SU-DHL-6 (cell line): ENCODE results near the gene TMEM60.

Source experiments
- H2AFZ ChIP-seq: fragments of 200-600 bp; sonication (generic); 2 replicates; pipeline ENCODE4 v1.6.1; 2014; ENCODE audit warnings: low read depth, mild to moderate bottlenecking, moderate library complexity, mixed read lengths, antibody characterized with exemption, low read length; ENCODE audit not compliant: severe bottlenecking
- H3F3A ChIP-seq: fragments of 200-600 bp; shearing (Covaris generic); 2 replicates; pipeline ENCODE4 v1.6.0; 2016; ENCODE audit warnings: antibody characterized with exemption, mild to moderate bottlenecking; ENCODE audit not compliant: insufficient read depth
- H3K27ac ChIP-seq: fragments of 200-600 bp; sonication (generic); 2 replicates; pipeline ENCODE4 v1.5.1; 2016; ENCODE audit warnings: low read depth, mild to moderate bottlenecking, low read length, moderate library complexity, mixed read lengths
- H3K27me3 ChIP-seq: fragments of 200-600 bp; sonication (generic), shearing (Covaris generic); 2 replicates; pipeline ENCODE4 v1.6.0; 2014; ENCODE audit warnings: mild to moderate bottlenecking, low read length
- H3K36me3 ChIP-seq: fragments of 200-600 bp; sonication (generic); 2 replicates; pipeline ENCODE4 v1.6.1; 2014; ENCODE audit warnings: mild to moderate bottlenecking, low read length, mixed read lengths
- H3K4me2 ChIP-seq: fragments of 300-600, 200-600 bp; shearing (Covaris generic), sonication (generic); 2 replicates; pipeline ENCODE4 v1.6.0; 2014; ENCODE audit warnings: low read length, low read depth, mild to moderate bottlenecking; ENCODE audit not compliant: poor library complexity, severe bottlenecking
- H3K4me3 ChIP-seq: fragments of 200-600 bp; sonication (generic); 2 replicates; pipeline ENCODE4 v1.5.1; 2014; ENCODE audit warnings: antibody characterized with exemption, low read length, mild to moderate bottlenecking, mixed read lengths; ENCODE audit not compliant: insufficient read depth, poor library complexity, severe bottlenecking
- H3K79me2 ChIP-seq: fragments of 200-600 bp; sonication (generic); 2 replicates; pipeline ENCODE4 v1.6.1; 2014; ENCODE audit warnings: mild to moderate bottlenecking, low read length, moderate library complexity; ENCODE audit not compliant: insufficient read depth
- H3K9ac ChIP-seq: fragments of 200-600 bp; sonication (generic); 2 replicates; pipeline ENCODE4 v1.7.0; 2014; ENCODE audit warnings: mild to moderate bottlenecking, low read length
- H3K9me2 ChIP-seq: fragments of 200-600 bp; sonication (generic); replicated peaks from 2 replicates; pipeline ENCODE4 v1.6.1; 2014; ENCODE audit warnings: low read length; ENCODE audit not compliant: insufficient read depth
- H3K9me3 ChIP-seq: fragments of 200-600 bp; sonication (generic); 2 replicates; pipeline ENCODE4 v1.6.1; 2014; ENCODE audit warnings: low read length, mixed read lengths; ENCODE audit not compliant: insufficient read depth
- H4K20me1 ChIP-seq: fragments of 200-600 bp; sonication (generic); 2 replicates; pipeline ENCODE4 v1.6.1; 2014; ENCODE audit warnings: low read depth, mild to moderate bottlenecking, antibody characterized with exemption, low read length, moderate library complexity, mixed read lengths
- CTCF ChIP-seq: fragments of 200-600 bp; sonication (generic); IDR thresholded peaks from one replicate; pipeline ENCODE4 v1.5.1; 2017; ENCODE audit warnings: antibody characterized with exemption, mild to moderate bottlenecking, low read length, moderate library complexity; ENCODE audit not compliant: insufficient read depth, poor library complexity, severe bottlenecking
- EZH2phosphoT487 ChIP-seq: fragments of 200-600 bp; sonication (generic), shearing (Covaris generic); conservative IDR thresholded peaks from 2 replicates; pipeline ENCODE4 v1.6.1; 2018; ENCODE audit warnings: mild to moderate bottlenecking, antibody characterized with exemption, low read length, moderate library complexity, mixed read lengths

Gene TMEM60

GRCh38 chr7:77819021-77819420, 20.8 kb upstream of the TMEM60 start:
- no peak overlapping the region for H2AFZ ChIP-seq

GRCh38 chr7:77813180-77813579, 14.9 kb upstream of the TMEM60 start:
- no peak overlapping the region for H2AFZ ChIP-seq
- peak overlapping the region; percentile 36 for H3K27ac ChIP-seq
- no peaks in the 10 kb centered on the region for H3K9me3 ChIP-seq
- no peak overlapping the region for H3K4me3 ChIP-seq
- H4K20me1 ChIP-seq, result peaks cover 42% of the 10 kb centered on the region; the same call in 1 of the 2 replicates
- H3K4me2 ChIP-seq, result peak overlapping the region; percentile 27
- no peak for TF ChIP-seq CTCF
- TF ChIP-seq EZH2phosphoT487, result no peak
- H3K27me3 ChIP-seq, result no peaks in the 10 kb centered on the region
- H3K79me2 ChIP-seq, result peaks cover 99% of the 10 kb centered on the region
- peaks cover 17% of the 10 kb centered on the region for H3K36me3 ChIP-seq
- H3K9ac ChIP-seq, result no peak overlapping the region
- H3K9me2 ChIP-seq, result no peaks in the 10 kb centered on the region
- peaks cover 11% of the 10 kb centered on the region; the same call in 1 of the 2 replicates for H3F3A ChIP-seq

More at GRCh38 chr7:77819021-77819420, 20.8 kb upstream of the TMEM60 start:
- peaks cover 9% of the 10 kb centered on the region; the same call in 1 of the 2 replicates for H4K20me1 ChIP-seq
- no peaks in the 10 kb centered on the region for H3K27me3 ChIP-seq
- no peak for TF ChIP-seq EZH2phosphoT487
- no peak for TF ChIP-seq CTCF
- H3K9ac ChIP-seq, result no peak overlapping the region
- H3K79me2 ChIP-seq, result peaks cover 96% of the 10 kb centered on the region
- peak overlapping the region; percentile 31; the same call in 1 of the 2 replicates for H3K27ac ChIP-seq
- peaks cover 40% of the 10 kb centered on the region for H3K36me3 ChIP-seq
- H3K9me2 ChIP-seq, result no peaks in the 10 kb centered on the region
- peaks cover 31% of the 10 kb centered on the region for H3F3A ChIP-seq
- peaks cover 12% of the 10 kb centered on the region; the same call in 1 of the 2 replicates for H3K9me3 ChIP-seq
- H3K4me3 ChIP-seq, result no peak overlapping the region
- H3K4me2 ChIP-seq, result no peak overlapping the region

GRCh38 chr7:77812290-77812685, 14.1 kb upstream of the TMEM60 start:
- no peak overlapping the region for H2AFZ ChIP-seq
- H3K9me2 ChIP-seq, result no peaks in the 10 kb centered on the region
- H3K27ac ChIP-seq, result no peak overlapping the region; the same call in 1 of the 2 replicates
- TF ChIP-seq EZH2phosphoT487 (no peak), CTCF (no peak)
- no peak overlapping the region for H3K9ac ChIP-seq
- peak overlapping the region; percentile 26 for H3K4me2 ChIP-seq
- peaks cover 44% of the 10 kb centered on the region for H4K20me1 ChIP-seq
- H3K36me3 ChIP-seq, result peaks cover 15% of the 10 kb centered on the region
- no peak overlapping the region for H3K4me3 ChIP-seq
- H3F3A ChIP-seq, result peaks cover 9% of the 10 kb centered on the region; the same call in 1 of the 2 replicates
- H3K27me3 ChIP-seq, result no peaks in the 10 kb centered on the region
- peaks cover 99% of the 10 kb centered on the region for H3K79me2 ChIP-seq
- no peaks in the 10 kb centered on the region for H3K9me3 ChIP-seq
